ENCODE results near the gene SUGCT.

SUGCT gene

GRCh38 chr7:40847921-40848320, 713.1 kb downstream of the SUGCT start:
- no peak for DNase-seq

- DNase-seq, result no peak
Observed at GRCh38 chr7:40848541-40849221, 713.9 kb downstream of the SUGCT start.

GRCh38 chr7:40850017-40850416, 715.2 kb downstream of the SUGCT start:
- no peak for DNase-seq

DNA sequence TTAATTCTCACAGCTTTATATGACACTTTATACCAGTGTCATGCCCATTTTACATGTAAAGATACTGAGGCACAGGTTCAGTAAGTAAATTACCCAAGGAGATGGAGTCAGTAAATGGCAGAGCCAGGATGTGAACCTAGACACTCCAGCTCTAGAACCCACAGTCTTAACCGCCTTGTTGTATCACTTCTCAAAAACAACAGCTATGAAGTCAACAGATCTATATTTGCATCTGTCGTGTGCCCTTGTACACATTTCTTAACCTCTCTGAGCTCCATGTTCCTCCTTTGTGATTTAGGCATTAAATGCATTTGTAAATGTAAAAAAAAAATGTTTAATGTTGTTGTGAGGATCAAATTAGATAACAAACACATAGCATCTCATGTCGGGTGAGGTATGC, 716.2 kb downstream of the SUGCT start:
- no peak for DNase-seq

DNA sequence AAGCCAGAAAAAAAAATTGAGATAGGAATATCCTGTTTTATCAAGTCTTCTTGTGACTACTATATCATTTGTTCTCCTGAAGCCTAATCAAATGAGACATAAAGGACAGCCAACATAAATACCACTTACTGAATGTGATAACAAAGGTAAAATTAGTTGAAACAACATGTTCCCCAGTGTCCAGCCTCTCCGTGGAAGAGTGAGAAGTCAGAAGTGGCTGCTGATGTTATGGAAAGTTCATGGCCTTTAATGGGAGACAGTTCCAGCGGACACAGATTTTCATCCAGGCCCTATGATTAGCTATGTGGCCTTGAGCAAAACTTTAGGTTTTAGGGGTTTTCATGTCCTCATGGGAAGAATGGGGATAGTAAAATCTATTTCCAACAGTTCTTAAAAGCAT, 724.3 kb downstream of the SUGCT start:
- no peak for DNase-seq

GRCh38 chr7:40859965-40860543, 725.2 kb downstream of the SUGCT start:
- DNase-seq, result no peak

DNA sequence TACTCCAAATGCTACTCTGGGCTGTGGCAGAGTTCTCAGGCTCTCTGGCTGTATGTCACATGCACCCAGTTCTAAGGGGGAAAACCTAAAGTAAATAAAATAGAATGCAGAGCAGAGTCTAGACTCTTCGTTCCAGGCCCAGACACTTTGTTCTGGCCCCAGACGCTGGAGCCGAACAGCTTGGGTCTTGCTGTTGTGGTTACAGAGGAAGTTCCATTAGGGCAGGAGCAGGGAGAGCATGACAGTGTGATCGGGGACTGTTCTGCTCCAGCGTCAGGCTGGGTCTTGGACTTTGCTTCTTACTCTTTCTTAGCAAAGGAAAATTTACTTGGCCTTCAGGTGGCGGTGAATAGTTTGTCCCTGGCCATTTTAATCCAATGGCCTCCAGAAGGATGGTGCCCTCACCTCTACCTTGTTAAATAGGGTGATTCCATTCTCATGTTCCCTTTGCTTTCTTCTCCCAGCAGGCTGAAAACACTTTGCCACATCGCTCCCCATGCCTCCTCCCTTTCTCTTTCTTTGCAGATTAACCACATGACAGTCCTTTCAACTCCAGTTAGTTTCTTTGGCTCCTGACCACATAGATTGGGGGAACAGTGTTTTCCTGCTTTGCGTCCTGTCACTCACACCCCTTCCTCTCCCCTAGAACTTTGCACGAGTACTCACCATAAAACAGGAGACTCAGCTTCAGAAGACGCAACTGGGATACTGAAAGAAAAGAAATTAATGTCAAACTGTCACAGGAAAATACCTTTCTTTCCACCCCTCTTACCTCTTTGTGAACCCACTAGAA, 730.8 kb downstream of the SUGCT start:
- peak; percentile 60 for DNase-seq

DNA sequence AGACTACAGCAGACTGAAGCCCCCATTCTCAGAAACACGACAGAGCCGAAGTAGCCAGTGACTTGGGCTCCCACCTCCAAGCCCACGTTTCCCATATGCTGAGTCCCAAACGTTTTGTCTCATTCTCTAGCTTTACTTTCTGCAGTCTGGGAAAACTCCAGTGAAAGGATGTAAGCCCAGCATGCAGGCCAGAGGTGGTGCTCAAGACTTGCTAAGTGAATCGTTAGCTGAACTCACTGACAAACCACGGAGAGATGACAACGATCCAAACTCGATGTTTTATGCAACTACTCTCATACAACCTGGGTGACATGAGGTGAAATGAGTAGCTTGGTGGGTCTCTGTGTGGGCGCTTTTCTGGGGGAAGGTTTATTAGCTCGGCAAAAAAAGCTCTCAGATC, 731.8 kb downstream of the SUGCT start:
- DNase-seq, result no peak

GRCh38 chr7:40870108-40870507, 735.3 kb downstream of the SUGCT start:
- DNase-seq, result no peak

- DNase-seq, result no peak
Observed at GRCh38 chr7:40873248-40873647, 738.4 kb downstream of the SUGCT start.

DNA sequence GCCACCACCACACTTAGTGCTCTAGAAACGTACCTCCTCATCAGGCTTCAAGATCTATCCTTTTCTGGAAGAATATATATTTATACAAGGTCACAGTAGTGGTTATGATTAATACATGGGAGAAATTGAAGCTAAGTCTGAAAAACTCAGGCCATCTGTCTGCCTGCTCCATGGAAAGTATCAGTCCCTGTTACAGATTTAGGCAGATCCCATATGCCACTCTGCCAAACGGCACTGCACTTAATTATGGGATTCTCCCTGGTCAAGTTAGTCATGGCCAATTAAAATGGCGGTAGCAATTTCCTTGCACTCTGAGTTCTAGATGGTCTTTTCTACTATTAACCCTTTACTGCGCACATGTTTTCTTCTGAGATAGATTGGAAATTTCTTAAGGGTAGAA, 740.0 kb downstream of the SUGCT start:
- DNase-seq, result no peak

- DNase-seq, result no peak
Observed at GRCh38 chr7:40876601-40877000, 741.8 kb downstream of the SUGCT start.

- no peak for DNase-seq
Observed at GRCh38 chr7:40879941-40880543, 745.2 kb downstream of the SUGCT start.

GRCh38 chr7:40880581-40880980, 745.8 kb downstream of the SUGCT start:
- DNase-seq, result no peak

DNA sequence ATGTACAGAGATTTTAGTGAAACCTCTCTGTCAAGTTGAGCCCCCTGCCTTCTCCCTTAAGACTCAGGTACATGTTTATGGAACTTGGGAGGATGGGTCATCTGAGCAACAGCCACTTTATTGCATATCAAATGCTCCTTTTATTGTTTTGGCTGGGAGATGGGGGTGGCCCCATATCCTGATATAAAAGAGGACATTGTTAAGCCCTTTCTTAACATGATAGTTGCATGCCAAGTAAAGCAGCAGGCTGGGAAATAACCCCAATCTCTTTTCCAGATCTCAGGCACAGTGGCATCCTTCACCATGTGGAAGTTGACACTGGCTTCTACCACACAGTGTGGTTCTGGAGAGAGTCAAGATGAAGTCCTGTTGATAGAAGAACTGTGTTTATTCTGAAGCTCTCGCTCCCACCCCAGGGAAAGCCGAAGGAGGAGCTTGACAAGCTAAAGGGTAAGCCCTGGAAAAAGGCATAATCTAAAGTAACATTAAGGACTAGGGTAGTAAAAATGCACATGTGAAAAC, 746.7 kb downstream of the SUGCT start:
- no peak for DNase-seq

DNA sequence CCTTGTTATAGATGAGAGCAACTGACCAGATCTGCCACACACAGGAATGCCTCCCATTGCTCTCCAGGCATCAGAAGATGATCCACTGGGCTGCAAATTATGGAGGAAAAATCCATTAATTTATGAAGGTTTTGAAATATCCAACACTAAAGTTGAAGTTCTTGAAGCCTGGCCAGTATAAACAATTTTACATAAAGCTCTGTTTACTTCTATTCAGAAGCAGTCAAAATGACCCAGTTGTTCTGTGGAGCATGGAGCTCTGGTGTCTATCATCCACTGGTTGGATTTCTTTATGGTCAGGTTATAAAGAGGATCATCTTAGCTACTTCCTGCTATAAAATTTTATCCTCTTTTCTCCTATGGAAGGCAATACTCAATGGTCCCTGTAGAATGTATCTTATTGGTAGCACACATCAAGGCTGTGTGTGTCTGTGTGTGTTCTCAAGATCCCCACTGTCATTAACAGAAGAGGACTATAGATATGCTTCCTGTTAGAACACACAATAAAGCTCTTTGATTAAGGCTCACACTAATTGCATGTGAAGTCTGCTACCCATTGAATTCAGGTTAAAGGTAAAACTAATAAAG, 747.4 kb downstream of the SUGCT start:
- no peak for DNase-seq

GRCh38 chr7:40883826-40884225, 749.0 kb downstream of the SUGCT start:
- no peak for DNase-seq

DNA sequence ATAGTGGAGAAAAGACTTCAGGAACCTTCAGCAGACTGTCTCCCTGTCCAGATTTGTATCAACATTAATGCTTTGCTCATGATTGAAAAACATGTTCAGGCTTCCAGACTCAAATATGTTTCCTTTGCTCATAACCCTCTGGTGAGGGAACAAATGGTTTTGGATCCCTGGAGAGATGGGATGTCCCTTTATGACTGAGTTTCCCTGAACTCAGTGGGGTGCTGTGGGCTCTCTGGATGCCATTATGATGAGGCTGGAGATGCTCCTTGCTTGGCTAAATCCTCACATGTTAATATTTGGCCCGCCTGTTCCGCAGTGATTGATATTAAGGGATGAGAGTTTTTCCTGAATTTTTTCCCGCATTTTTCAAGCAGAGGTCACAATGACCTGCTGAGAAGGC, 749.4 kb downstream of the SUGCT start:
- DNase-seq, result no peak

DNA sequence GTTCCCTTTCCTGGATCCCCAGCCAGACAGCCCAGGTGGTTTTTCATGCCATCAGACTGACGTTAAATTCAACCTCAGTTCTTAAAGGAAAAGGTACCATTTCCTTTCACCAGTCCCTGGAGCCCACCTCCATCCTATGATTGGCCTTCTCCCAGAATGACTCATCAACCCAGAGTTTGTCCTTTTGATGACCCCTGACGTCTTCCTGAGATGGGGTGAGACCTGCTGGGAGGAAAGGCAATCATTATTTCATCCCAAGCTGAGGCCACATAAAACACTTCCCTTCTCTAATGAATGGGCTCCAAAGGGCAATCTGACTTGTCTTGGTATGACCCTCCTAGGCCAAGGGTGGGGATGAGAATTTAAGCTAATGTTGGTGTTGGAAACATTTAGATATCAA, 750.7 kb downstream of the SUGCT start:
- DNase-seq, result no peak

DNA sequence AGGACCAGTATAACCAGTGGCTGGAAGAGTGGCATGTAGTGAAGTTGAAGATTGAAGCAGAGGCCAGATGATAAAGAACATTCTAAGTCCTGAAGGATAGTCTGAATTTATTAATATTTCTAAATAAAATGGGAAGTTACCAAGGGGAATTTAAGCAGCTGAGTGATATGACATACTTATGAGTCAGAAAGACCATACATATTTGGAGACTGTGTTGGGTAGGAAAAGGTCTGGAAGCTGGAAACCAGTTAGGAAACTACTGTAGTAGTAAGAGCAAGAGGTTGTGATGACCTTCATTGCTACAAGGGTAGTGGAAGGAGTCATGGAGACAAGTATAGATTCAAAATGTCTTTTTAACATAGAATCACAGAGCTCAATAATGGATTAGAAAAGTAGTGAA, 752.3 kb downstream of the SUGCT start:
- no peak for DNase-seq

- DNase-seq, result no peak
Observed at GRCh38 chr7:40888499-40888898, 753.7 kb downstream of the SUGCT start.

DNA sequence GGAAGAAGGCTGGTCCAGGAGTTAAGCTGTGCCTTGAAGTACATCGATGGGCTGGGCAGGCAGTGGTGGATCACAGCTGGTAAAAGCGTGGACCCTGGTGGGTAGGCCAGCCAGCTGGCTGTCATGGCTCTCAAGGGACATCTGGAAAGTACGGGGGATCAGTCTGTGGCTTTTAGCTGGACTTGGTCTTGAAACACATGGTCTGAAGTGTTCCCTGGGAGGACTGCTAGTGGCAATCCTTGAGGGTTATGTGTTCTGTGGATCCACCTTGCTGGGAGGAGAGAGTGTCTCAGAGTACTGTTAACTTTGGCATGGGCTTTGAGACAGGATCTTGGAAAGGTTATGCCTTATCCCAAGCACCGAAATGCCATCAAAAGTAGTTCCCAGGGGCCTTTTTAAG, 754.3 kb downstream of the SUGCT start:
- DNase-seq, result no peak

GRCh38 chr7:40889539-40889938, 754.7 kb downstream of the SUGCT start:
- DNase-seq, result no peak

Data from islet precursor cell (in vitro differentiated cells).